ENCODE data around the gene MPV17L2.
A peak's percentile ranks its signal among the peaks of the same experiment; 100 is the strongest.
"Not testable (repeated sequence)": the region's sequence is repeated elsewhere in the genome, so short reads cannot be mapped to it uniquely, and the experiment has no call there.

The MPV17L2 gene

DNA sequence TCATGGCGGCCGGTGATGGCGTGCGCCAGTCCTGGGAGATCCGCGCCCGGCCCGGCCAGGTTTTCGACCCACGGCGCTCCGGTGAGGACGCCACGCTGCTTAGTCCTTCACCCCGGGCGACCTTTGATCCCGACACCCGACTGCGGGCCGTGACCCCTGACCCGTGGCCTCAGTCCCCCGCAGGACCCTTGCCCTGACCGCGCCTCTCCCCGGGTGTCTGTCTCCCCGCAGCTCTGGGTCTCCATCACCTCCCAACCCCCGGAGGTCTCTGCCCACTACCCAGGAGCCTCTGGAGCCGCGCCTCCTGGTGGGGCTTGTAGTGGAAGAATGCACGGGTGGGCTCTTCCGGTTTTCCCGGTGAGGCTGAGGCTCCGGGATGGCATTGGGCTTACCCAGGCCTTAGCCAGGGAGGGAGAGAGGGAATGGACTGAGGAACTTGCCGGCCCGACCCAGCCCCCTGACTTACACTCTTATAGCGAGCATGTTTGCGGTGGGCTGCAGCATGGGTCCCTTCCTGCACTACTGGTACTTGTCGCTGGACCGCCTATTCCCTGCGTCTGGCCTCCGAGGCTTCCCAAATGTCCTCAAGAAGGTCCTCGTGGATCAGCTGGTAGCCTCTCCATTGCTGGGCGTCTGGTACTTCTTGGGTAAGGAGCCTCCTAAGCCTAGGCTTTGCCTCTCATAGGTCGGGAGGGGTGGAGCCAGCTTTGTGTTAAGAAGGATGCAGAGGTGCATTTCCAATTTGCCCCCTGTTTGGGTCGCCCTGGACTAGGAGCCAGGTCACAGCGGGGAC lies 566 bp downstream of the MPV17L2 start:
- DNase-seq (ENCODE audit: low spot score): no peak

DNA sequence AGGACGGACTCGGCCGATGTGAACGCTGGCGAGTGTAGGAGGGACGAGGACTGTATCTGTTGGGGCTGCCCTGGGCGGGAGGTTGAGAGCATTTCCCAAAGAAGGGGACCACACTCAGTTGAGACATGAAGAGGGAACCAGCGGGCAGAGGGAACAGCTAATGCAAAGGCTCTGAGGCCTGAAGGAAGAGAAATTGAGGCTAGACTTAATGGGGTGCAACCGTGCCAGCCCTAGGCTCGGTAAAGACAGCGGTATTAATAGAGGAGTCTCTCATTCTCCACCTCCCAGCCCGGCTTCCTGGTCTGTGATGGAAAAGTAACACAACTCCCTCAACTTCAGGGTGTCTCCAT lies 1.1 kb downstream of the MPV17L2 start:
- DNase-seq (ENCODE audit: low spot score): no peak

DNA sequence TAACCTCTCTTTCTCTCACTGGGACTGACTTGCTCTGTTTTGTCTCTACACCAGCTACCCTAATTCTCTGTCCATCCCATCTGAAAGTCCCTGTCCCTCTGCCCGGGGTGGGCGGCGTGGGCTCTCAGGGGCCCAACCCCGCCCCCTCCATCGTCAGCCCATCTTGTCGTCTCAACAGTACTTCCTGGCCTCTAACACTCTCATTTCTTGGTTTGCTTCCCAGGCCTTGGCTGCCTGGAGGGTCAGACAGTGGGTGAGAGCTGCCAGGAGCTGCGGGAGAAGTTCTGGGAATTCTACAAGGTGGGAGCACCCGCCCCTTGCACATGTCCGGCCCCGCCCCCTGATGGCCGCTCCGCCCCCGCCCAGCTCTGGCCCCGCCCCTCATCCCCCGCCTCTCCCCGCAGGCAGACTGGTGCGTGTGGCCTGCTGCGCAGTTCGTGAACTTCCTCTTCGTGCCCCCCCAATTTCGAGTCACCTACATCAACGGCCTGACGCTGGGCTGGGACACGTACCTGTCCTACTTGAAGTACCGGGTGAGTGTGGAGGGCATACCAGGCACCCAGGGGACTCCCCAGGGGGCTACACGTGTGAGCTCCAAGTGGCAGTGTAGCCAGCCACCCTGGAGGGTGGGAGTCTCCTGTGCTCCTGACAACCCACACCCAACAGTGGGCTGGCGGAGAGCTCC lies 1.7 kb downstream of the MPV17L2 start:
- DNase-seq (ENCODE audit: low spot score): no peak

DNA sequence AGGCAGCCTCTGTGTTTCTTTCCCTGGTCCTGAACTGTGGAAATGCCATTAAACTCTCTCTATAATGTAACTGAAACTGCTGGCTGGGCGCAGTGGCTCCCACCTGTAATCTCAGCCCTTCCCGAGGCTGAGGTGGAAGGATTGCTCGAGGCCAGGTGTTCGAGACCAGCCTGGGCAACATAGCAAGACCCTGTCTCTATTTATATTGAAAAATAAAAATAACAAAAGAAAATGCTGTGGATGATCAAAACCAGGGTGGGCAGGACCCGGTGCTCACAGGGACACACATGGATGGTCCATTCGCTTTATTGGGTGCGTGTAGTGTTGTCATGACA lies 3.5 kb downstream of the MPV17L2 start:
- DNase-seq (ENCODE audit: low spot score): no peak

DNA sequence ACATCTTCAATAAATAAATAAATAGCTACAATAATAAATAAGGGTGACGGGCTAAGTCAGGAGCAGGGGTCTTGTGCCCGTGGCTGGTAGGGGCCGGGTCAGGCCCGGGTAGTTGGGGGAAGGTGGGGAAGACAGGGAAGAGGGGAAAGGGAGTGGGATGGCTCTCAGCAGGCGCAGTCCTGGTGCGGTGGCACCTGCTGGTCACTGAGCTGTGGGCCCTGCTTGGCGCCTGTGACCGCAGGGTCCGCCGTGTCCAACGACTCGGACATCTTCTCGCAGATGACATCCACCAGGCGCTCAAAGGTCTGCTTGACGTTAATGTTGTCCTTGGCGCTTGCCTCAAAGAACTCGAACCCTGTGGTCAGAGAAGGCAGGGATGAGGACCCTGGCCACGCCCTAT lies 4.3 kb downstream of the MPV17L2 start:
- DNase-seq (ENCODE audit: low spot score): no peak

DNA sequence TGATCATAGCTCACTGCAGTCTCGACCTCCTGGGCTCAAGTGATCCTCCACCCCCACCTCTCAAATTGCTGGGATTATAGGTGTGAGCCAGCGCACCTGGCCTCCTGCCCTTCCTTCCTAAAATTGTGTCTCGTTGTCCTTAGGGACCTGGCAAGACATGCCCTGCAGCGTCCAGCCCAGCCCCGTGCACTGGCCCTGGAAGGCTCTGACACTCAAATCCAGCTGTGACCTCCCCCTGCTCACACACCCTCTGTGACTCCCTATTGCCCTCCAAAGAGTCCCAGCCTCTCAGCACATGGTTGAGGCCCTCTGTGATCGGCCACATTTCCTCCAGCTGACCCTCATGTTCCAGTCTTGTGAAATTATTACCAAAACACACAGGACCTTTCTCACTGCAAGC lies 4.9 kb downstream of the MPV17L2 start:
- no peak for DNase-seq (ENCODE audit: low spot score)

DNA sequence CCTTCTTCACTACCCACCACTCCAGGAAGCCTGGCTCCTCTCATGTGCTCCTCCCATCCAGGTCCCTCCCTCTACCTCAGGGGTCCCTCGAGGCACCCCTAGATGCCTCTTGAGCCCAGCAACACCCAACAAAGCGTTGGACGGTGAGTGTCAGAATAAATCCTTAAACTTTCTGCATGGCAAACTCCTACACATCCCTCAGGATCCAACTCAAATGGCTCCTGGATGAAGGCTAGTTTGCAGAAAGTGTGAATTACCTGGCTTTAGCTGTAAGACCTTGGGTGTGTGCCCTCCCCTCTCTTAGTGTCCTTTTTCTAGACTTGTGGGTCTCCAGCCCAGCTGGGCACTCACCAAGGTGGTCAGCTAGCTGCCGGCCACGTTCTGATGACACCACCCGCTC lies 5.4 kb downstream of the MPV17L2 start:
- no peak for DNase-seq (ENCODE audit: low spot score)

DNA sequence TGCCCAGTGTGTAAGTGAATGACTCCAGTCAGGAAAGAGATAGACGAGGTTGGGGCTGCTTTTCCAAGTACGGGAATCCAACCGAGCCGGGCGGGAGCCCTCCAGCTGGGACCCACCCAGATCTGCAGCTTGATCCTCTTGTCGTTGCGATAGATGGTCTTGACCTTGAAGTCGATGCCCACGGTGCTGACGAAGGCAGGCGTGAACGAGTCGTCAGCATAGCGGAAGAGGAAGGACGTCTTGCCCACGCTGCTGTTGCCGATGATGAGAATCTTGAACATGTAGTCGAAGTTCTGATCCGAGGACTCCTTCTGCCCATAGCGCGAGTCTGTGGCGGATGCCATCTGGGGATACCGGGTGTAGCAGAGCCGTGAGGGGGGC lies 9.4 kb downstream of the MPV17L2 start:
- no peak for DNase-seq (ENCODE audit: low spot score)

DNA sequence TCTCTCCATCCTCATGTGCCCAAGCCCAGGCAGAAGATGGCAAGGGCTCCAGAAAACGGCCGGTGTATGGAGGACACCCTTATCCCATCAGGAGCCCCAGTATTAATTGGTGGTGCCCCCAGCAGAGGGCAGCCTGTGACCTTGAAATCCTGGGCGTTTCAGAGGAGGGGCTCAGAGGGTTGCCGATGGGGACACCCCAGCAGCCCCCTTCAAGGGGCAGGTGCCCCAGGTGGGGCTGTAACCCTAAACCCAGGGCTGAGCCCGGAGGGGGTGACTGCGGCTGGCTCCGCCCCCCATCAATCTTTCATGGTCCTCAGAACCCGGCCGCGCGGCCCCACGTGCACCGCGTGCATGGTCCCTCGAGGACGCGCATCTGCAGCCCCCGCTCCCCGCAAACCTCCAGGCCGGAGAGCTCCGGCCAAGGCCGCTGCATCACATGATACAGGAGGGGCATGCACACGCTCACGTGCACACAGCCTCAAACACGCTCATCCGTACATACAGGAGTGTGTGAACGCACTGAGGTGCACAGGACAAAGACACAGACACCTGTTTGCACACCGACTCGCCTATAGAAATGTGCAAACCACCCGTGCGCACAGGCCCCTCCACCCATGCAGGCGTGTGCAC lies 9.9 kb downstream of the MPV17L2 start:
- no peak for DNase-seq (ENCODE audit: low spot score)

DNA sequence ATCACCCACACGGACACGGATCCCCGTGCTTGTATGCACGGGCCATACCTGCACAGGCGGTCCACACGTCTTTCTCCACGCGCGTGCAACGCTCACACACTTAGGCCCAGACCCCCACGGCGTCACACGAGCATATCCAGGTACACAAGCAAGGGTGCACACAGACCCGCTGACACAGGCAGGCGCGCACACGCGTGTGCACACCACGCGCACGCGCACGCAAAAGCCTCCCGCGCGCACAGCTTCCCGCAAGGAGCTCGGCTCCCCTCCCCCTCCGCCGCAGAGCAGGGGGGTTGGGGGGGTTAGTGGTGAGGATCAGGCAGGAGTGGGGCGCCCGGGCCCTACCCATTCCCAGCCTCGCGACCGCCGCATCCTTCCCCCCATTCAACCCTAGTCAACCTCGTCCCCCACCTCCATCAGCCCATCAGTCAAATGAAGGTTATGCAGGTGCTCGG lies 10.4 kb downstream of the MPV17L2 start:
- no peak for DNase-seq (ENCODE audit: low spot score)

DNA sequence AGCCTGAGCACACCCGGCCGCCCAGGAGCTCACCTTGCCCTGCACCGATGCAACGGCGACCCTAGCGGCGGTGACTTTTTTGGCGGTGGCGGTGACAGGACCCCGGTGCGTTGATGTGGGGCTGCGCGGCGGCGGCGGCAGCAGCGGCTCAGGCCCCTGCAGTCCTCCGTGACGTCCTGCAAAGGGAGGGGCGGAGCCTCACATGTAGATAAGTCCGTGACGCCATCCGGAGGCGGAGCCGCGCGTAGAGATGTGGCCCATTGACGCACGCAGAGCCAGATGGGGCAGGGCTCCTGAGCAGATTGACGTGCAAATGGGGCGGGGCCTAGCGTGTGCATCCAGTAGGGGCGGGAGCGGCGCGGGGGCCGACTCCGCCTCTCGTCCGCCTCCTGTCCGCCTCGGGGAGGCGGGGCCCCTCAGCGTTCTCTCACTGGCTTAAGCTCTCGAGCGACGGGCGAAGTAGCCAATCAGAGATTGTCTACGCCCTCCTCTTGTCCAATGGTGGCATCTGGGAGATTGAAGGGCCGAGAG lies 10.9 kb downstream of the MPV17L2 start, which contains the start of gene RAB3A:
RAB3A (minus strand) TSS at position 180 of the 531 bp plus-strand sequence. CDS start 1,302 bp downstream, outside the sequence.
- DNase-seq (ENCODE audit: low spot score): peak; percentile 99

DNA sequence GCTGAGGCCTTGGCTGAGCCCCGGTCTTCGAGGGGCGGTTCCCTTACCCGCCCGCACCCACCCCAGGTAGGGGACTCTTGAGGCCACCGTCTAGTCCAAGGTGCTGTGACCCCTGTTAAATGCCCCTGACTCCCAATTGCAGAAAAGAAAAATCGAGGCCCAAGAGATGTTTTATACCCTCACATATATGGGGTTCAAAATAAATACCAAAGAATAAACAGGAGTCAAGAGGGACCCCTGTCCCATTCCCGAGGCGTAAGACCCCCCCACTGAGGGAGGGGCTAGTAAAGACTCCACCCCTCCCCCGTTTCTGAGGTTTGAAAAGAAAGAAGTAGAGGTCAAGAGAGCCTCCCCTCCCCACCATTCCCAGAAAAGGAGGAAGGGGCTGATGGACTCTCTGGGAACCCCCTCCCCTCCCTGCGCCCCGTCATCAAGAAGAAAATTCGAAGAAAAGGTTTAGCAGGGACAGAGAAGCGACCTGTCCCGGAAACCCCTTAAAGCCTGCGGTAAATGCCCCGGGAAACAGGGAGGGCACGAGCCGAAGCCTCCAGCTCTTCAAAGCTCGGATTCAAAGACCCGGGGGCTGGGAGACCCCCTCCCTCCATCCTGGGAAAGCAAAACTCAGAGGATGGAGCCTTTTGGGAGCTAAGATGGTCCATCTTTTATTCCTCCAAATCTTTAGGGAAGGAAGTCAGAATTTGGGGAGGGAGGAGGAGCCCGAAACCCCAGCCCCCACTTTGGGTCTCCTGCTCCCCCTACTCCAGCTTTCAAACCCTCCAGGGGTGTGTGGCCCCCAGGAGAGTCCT lies 11.6 kb downstream of the MPV17L2 start:
- DNase-seq (ENCODE audit: low spot score): no peak

DNA sequence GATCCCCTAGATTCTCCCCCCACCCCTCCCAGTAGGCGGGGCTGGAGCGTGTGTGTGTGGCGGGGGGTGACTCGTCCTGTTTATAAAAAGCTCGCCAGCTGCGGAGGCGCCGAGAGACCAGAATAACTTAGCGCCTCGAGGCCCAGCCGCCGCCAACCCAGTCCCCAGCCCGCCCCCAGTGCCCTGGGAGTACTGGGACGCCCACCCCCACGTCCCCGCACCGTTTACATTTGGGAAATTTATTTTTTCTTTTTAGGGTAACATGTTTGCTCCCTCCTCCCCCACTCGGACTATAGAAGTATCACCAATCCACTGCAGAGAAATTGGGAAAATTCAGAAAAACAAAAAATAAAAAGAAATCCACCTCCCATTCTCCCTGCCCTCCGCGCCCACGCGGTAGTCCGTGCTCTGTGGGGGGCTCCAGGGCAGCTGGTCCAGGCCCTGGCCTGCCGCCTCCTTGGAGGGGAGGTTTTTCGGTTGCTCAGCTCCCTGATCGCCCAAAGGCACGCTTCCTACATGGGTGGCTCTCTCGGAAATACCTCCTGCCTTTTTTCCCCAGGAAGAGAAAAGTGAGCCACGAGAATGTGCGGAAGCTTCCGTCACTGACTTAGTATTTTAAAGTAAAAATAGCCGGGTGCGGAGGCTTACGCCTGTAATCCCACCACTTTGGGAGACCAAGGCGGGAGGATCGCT lies 12.3 kb downstream of the MPV17L2 start:
- DNase-seq (ENCODE audit: low spot score): peak; percentile 69

DNA sequence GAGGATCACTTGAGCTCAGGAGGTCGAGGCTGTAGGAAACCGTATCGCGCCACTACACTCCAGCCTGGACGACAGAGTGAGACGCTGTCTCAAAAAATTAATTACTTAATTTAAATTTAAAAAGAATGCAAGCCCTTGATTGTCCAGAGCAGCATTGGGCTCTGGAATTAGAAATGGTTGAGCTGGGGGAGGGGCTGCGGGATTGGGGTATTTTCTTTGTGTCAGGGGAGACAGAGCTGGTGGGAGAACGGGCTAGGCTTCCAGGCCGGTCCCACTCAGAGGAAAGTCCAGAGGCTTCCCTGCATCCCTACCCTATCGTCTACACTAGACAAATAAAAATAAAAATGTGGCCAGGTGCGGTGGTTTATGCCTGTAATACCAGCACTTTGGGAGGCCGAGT lies 13.0 kb downstream of the MPV17L2 start:
- DNase-seq (ENCODE audit: low spot score): no peak

DNA sequence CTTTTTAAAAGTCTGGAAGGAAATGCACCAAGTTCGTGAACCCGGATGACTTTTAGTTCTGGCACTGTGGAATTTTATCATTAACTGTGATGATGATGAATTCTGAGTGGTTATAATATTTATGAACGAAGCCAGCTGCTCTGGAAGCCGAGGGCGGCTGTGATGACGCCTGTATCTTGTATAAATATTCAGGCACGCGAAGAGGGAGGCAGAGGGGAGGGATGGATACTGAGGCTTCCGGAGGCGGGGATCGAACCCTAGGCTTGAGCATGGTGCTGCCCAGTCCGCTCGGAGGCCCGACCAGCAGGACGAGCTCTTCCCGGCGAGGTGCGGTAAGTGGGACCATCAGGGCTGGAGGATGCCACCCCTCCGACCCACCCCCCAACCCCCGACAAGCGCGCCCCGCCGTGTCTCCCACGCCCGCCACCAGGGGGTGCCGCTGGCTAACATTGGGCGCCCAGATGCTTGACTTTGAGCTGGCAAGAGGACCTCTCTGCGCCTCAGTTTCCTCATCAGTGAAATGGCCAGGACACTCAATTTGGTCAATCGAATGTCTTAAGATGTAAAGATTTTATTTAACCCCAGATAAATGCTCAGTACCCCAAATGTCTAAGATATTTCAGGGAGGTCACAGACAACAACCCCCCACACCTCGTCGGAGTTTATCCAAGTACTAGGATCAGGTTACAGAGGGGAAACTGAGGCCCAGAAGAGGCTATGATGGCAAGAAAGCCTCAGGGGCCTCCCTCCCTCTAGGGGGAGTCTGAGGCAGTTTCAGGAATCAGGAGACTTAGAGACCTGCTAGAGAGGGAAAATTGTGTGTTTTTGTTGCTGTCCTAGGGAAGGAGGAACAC lies 15.3 kb downstream of the MPV17L2 start:
- DNase-seq (ENCODE audit: low spot score): peak; percentile 70

DNA sequence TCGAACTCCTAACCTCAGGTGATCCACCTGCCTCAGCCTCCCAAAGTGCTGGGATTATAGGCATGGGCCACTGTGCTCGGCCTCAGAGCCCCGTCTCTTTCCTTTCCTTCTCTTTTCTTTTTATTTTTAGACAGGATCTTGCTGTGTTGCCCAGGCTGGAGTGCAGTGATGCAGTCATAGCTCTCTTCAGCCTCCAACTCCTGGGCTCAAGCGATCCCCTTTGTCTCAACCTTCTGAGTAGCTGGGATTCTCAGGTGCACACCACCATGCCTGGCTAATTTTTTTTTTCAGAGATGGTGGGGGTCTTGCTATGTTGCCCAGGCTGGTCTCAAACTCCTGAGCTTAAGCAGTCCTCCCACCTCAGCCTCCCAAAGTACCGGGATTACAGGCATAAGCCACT lies 16.9 kb downstream of the MPV17L2 start:
- not testable (repeated sequence) for DNase-seq (ENCODE audit: low spot score)

DNA sequence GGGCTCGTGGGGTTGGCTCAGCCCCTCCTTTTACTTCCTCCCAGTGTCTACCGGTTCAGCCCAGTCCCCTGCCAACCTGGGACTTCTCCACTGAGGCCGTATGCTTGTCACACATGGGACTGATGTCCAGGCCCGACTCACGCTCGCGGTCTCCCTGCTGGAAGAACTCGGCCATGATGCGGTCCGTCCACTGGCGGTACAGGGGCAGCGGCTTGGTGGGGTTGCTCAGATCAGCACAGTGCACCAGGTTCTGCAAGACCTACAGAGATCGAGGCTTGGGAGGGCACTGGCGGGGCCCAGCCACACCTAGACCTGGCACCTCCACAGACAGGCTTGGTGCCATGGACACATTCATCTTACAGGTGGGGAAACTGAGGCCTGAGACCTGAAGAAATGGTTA lies 18.7 kb downstream of the MPV17L2 start:
- DNase-seq (ENCODE audit: low spot score): no peak

DNA sequence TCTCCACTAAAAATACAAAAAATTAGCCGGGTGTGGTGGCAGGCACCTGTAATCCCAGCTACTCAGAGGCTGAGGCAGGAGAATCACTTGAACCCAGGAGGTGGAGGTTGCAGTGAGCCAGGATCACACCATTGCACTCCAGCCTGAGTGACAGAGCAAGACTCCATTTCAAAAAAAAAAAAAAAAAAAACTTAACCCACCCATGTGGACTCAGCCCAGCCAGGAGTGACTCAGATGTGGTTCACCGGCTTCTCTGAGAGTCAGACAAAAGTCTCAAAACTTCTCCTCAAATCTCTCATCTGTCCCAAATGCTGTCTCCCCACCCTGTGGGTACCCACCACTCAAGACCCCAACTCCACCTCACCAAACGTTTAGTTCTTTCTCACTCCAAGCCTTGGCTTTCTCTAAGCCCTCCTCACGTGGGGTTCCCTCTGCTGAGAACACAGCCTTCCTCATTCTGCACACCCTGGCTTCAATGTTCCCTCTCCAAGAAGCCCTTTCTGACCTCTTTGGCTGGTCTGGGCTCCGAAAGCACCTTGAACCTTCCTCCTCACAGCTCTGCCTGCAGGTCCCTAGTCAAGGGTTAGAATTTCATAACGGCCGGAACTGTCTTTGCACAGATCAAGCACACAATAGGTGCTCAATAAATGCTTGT lies 21.9 kb downstream of the MPV17L2 start:
- DNase-seq (ENCODE audit: low spot score): peak; percentile 75

DNA sequence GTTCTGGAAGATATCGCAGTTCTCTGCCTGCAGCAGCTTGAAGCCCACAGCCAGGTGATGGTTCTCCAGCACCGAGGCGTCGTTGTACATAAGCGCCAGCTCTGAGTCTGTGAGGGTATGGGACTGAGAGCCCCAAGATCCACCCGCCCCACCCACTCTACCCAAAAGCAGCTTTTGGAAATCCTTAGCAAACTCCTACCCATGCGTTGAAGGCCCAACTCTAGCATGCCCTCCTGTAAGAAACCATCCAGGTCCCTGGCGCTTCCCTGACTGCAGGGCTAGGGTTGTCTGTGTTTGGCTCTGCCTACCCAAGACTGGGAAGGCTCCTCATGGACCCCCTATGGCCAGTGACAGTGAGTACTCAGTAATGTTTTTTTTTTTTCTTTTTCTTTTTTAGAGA lies 23.8 kb downstream of the MPV17L2 start:
- no peak for DNase-seq (ENCODE audit: low spot score)

DNA sequence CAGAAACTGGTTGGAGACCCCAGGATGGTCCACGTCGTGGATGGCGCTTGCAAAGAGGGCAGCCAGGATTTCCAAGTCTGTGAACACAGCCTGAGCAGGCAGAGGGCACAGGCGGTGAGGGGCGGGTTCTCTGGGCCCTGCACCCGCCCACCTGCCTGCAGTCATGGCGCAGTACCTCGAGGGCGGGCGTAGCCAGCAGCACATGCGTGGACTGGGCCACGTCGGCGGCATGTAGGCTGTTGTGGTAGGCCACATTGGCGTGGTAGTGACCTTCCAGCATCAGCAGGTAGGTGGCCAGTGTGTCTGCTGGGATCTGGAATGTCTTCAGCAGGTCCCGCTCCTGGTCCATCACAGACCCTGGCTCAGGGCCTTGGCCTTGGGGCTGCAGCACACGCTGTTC lies 25.1 kb downstream of the MPV17L2 start:
- no peak for DNase-seq (ENCODE audit: low spot score)

Data from AG08395 (cell line).